Measurements from ENCODE around the gene CACNA2D2. TPM values are rescaled to one million over a fixed set of nuclear protein-coding genes. Genes with fewer than 3 reads are reported as not detected.
A peak's percentile ranks its signal among the peaks of the same experiment; 100 is the strongest.

The CACNA2D2 gene
- total RNA-seq, 1 experiment from 2014 or later = not detected

DNA sequence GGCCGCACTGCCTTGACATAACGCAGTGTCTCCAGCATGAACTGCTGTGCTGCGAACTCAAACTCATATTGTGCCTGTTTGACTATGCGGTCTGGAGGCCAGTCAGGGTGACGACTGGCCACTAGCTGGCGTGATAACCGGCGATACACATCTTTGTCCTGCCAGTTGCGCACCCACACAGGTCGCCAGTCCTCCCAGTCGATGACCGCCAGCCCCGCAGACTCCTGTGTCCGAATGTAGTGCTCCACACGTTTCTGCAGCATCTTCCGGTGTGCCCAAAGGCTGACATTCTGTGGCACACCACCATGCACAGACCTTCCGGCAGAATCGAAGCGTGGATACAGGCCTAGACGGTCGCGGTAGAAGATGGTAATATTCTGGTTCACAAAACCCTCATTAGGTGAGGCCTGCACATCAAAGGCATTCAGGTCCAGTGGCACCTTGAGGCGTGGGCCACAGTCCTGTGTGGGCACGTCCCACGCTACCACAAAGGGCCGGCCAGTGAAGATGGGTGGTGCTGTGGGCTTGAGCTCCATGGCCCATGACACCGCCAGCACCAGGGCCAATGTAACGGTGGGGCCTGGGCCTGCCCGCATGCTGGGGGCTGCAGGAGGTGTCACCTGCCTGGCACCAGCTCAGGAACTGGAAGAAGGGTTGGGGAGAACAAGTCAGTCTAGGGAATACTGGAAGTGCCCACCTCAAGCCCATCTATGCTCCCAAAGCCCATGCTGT lies 183.4 kb downstream of the CACNA2D2 start:
- peak overlapping the region; percentile 89 for H3K4me3 ChIP-seq (ENCODE audit: low read length)
- DNase-seq = no peak
- no peak overlapping the region for H2AFZ ChIP-seq (ENCODE audit: low read length)
- H3K36me3 ChIP-seq (ENCODE audit: insufficient read depth, low read length) = peaks cover 6% of the 10 kb centered on the region; the same call in 1 of the 2 replicates
- no peaks in the 10 kb centered on the region for H3K9me3 ChIP-seq (ENCODE audit: low read length)
- H3K27ac ChIP-seq (ENCODE audit: low read length) = 0 out of 2 replicates have a peak overlapping the region, but pooled peaks have one; percentile 15
- H3K9me2 ChIP-seq (replicated peaks; ENCODE audit: insufficient read depth, low read length) = no peaks in the 10 kb centered on the region
- H3K4me2 ChIP-seq (ENCODE audit: low read depth, low read length, poor library complexity, severe bottlenecking) = peak overlapping the region; percentile 92
- peak overlapping the region; percentile 91 for H3K9ac ChIP-seq (ENCODE audit: low read length)
- H3K27me3 ChIP-seq (ENCODE audit: low read length) = no peaks in the 10 kb centered on the region
- H3K79me2 ChIP-seq (ENCODE audit: low read length) = peaks cover 22% of the 10 kb centered on the region
- H3K4me1 ChIP-seq (ENCODE audit: low read length) = peaks cover 21% of the 10 kb centered on the region
- H4K20me1 ChIP-seq (ENCODE audit: insufficient read depth, low read depth, low read length) = no peaks in the 10 kb centered on the region; the same call in 1 of the 2 replicates

DNA sequence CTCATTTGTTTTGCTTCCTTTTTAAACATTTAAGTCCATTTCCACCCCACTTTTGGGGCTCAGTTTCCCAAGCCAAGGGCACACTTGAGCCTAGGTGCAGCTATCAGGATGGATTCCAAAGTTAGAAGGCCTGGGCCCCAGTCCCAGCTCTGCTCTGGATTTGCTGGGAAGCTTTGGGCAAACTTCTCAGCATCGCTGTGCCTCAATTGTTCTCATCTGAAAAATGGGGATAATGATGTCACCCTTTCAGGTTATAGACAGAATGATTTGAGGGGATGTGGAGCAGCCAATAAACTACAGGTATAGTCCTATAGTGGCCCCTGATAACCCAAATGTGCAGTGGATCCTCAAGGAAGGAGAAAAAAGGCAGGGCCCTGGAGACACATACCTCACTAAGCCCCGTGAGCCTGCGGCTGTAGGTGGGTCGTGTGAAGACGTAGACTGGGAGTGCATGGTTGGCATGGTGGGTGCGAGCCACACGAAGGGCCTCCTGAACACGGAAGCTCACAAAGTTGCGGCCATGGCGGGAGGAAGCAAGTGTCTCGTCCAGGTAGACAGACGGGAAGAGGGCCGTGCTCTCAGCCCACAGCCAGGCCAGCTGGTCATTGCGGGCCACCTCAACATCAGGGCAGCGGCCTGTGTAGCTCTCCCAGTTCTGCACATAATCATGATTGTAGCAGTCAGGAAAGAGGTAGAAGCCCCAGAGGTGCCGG lies 184.1 kb downstream of the CACNA2D2 start:
- Histone ChIP-seq H3K4me1 (ENCODE audit: low read length) (peaks cover 21% of the 10 kb centered on the region), H3K27me3 (ENCODE audit: low read length) (no peaks in the 10 kb centered on the region), H3K9ac (ENCODE audit: low read length) (no peak overlapping the region), H3K9me3 (ENCODE audit: low read length) (no peaks in the 10 kb centered on the region), H2AFZ (ENCODE audit: low read length) (no peak overlapping the region), H4K20me1 (ENCODE audit: insufficient read depth, low read depth, low read length) (no peaks in the 10 kb centered on the region; the same call in 1 of the 2 replicates), H3K4me2 (ENCODE audit: low read depth, low read length, poor library complexity, severe bottlenecking) (no peak overlapping the region), H3K9me2 (replicated peaks; ENCODE audit: insufficient read depth, low read length) (no peaks in the 10 kb centered on the region), H3K79me2 (ENCODE audit: low read length) (peaks cover 22% of the 10 kb centered on the region), H3K4me3 (ENCODE audit: low read length) (no peak overlapping the region; the same call in 1 of the 2 replicates), H3K36me3 (ENCODE audit: insufficient read depth, low read length) (peaks cover 6% of the 10 kb centered on the region; the same call in 1 of the 2 replicates), H3K27ac (ENCODE audit: low read length) (no peak overlapping the region)
- DNase-seq = no peak

DNA sequence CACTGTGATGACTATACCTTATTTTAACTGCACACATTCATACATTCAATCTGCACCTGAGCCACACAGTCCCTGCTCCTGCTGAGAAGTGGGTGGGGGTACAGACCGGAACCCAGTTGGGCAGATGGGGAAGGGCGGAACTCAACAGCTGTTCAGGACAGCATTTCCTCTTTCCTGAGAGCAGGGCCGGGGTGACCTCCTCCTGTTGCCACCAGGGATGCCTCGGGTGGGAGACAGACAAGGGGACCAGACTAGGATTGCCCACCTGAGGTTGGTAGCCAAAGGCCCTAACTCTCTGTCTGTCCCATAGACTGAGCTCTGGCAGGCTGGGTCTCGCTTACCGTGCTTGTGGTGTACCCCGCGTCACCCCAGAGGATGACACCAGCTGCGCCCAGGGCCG lies 184.8 kb downstream of the CACNA2D2 start:
- H3K36me3 ChIP-seq (ENCODE audit: insufficient read depth, low read length) = peaks cover 6% of the 10 kb centered on the region; the same call in 1 of the 2 replicates
- H3K27ac ChIP-seq (ENCODE audit: low read length) = no peak overlapping the region
- no peaks in the 10 kb centered on the region for H3K9me3 ChIP-seq (ENCODE audit: low read length)
- peaks cover 21% of the 10 kb centered on the region for H3K4me1 ChIP-seq (ENCODE audit: low read length)
- H3K4me2 ChIP-seq (ENCODE audit: low read depth, low read length, poor library complexity, severe bottlenecking) = no peak overlapping the region
- H3K9me2 ChIP-seq (replicated peaks; ENCODE audit: insufficient read depth, low read length) = no peaks in the 10 kb centered on the region
- no peak for DNase-seq
- no peaks in the 10 kb centered on the region for H3K27me3 ChIP-seq (ENCODE audit: low read length)
- H3K4me3 ChIP-seq (ENCODE audit: low read length) = no peak overlapping the region
- no peaks in the 10 kb centered on the region; the same call in 1 of the 2 replicates for H4K20me1 ChIP-seq (ENCODE audit: insufficient read depth, low read depth, low read length)
- peaks cover 22% of the 10 kb centered on the region for H3K79me2 ChIP-seq (ENCODE audit: low read length)
- no peak overlapping the region for H3K9ac ChIP-seq (ENCODE audit: low read length)
- no peak overlapping the region for H2AFZ ChIP-seq (ENCODE audit: low read length)

DNA sequence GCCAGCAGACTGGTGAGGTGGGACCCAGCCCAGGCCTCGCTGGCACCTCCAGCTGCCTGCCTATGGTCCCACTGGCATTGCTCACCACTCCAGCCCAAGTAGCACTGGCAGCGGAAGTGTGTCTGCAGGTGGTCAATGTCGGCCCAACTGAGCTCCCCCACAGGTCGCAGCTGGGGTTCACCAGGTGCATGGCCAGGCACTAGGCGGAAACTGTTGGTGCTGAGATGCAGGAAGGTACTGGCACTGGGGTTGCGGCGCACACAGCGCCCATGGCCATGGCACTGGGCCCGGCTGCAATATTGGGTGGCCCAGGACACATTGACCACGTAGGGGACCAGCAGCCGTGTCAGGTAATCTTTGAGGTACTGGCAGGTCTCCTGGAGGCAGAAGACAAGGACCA lies 185.3 kb downstream of the CACNA2D2 start:
- H2AFZ ChIP-seq (ENCODE audit: low read length) = no peak overlapping the region
- H3K4me1 ChIP-seq (ENCODE audit: low read length) = peaks cover 21% of the 10 kb centered on the region
- H3K9ac ChIP-seq (ENCODE audit: low read length) = no peak overlapping the region
- no peaks in the 10 kb centered on the region; the same call in 1 of the 2 replicates for H4K20me1 ChIP-seq (ENCODE audit: insufficient read depth, low read depth, low read length)
- H3K4me2 ChIP-seq (ENCODE audit: low read depth, low read length, poor library complexity, severe bottlenecking) = no peak overlapping the region
- no peaks in the 10 kb centered on the region for H3K9me3 ChIP-seq (ENCODE audit: low read length)
- H3K79me2 ChIP-seq (ENCODE audit: low read length) = peaks cover 22% of the 10 kb centered on the region
- no peaks in the 10 kb centered on the region for H3K9me2 ChIP-seq (replicated peaks; ENCODE audit: insufficient read depth, low read length)
- H3K27ac ChIP-seq (ENCODE audit: low read length) = no peak overlapping the region
- H3K4me3 ChIP-seq (ENCODE audit: low read length) = no peak overlapping the region
- DNase-seq = no peak
- H3K36me3 ChIP-seq (ENCODE audit: insufficient read depth, low read length) = peaks cover 6% of the 10 kb centered on the region; the same call in 1 of the 2 replicates
- H3K27me3 ChIP-seq (ENCODE audit: low read length) = no peaks in the 10 kb centered on the region

DNA sequence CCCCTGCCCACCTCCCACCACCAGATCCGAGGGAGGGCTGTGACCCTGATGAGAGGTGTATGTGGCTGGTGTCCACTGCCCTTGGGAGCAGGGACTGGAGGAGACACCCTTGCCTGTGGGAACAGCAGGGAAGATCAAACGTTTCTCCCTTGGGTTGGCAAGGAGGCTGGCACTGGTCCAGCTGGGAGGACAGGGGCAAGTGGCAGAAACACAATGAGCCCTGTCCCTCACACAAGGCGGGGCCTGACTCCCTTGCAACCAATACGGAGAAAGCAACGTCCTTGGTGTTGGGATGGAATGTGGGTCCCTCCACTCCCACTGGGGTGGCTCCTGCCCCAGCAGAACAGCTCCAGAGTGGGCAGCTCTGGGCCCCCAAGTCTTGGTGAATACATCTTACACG lies 186.1 kb downstream of the CACNA2D2 start:
- no peak overlapping the region for H2AFZ ChIP-seq (ENCODE audit: low read length)
- peaks cover 22% of the 10 kb centered on the region for H3K79me2 ChIP-seq (ENCODE audit: low read length)
- no peaks in the 10 kb centered on the region for H3K9me2 ChIP-seq (replicated peaks; ENCODE audit: insufficient read depth, low read length)
- no peaks in the 10 kb centered on the region for H3K27me3 ChIP-seq (ENCODE audit: low read length)
- no peak overlapping the region for H3K4me2 ChIP-seq (ENCODE audit: low read depth, low read length, poor library complexity, severe bottlenecking)
- H4K20me1 ChIP-seq (ENCODE audit: insufficient read depth, low read depth, low read length) = no peaks in the 10 kb centered on the region; the same call in 1 of the 2 replicates
- H3K27ac ChIP-seq (ENCODE audit: low read length) = no peak overlapping the region
- H3K36me3 ChIP-seq (ENCODE audit: insufficient read depth, low read length) = peaks cover 6% of the 10 kb centered on the region; the same call in 1 of the 2 replicates
- DNase-seq = no peak
- H3K9ac ChIP-seq (ENCODE audit: low read length) = no peak overlapping the region
- no peaks in the 10 kb centered on the region for H3K9me3 ChIP-seq (ENCODE audit: low read length)
- peaks cover 21% of the 10 kb centered on the region for H3K4me1 ChIP-seq (ENCODE audit: low read length)
- H3K4me3 ChIP-seq (ENCODE audit: low read length) = no peak overlapping the region

DNA sequence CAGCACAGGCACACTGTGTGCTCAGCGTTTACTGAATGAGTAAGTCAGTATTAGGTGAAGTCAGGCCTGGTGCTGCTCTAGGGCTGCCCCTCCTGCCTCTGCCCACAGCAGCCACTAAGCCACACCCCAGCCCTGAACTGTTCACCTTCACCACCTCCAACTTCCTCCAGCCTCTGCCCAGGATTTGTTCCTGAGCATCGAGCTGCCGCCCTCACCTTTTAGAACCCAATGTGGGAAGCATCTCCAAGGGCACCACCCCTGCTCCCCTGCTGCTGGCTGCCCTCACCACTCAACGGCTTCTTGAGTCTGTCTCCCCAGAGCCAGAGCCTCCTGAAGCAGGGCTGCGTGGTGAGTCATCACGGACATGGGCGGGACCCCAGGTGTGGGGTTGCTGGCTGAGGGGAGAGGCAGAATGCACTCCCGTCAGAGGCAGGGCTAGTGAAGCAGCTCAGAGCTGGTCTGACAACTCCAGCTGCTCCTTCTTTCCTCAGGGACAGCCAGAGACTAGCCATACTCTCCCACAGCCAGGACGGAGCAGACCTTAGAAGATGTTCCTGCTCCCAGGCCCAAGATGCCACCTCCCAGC lies 186.7 kb downstream of the CACNA2D2 start:
- no peak overlapping the region for H3K27ac ChIP-seq (ENCODE audit: low read length)
- no peaks in the 10 kb centered on the region; the same call in 1 of the 2 replicates for H4K20me1 ChIP-seq (ENCODE audit: insufficient read depth, low read depth, low read length)
- no peak overlapping the region for H3K9ac ChIP-seq (ENCODE audit: low read length)
- H3K79me2 ChIP-seq (ENCODE audit: low read length) = peaks cover 22% of the 10 kb centered on the region
- no peaks in the 10 kb centered on the region for H3K9me3 ChIP-seq (ENCODE audit: low read length)
- no peaks in the 10 kb centered on the region for H3K9me2 ChIP-seq (replicated peaks; ENCODE audit: insufficient read depth, low read length)
- H3K36me3 ChIP-seq (ENCODE audit: insufficient read depth, low read length) = peaks cover 6% of the 10 kb centered on the region; the same call in 1 of the 2 replicates
- no peaks in the 10 kb centered on the region for H3K27me3 ChIP-seq (ENCODE audit: low read length)
- H2AFZ ChIP-seq (ENCODE audit: low read length) = no peak overlapping the region
- no peak overlapping the region for H3K4me2 ChIP-seq (ENCODE audit: low read depth, low read length, poor library complexity, severe bottlenecking)
- no peak overlapping the region for H3K4me3 ChIP-seq (ENCODE audit: low read length)
- H3K4me1 ChIP-seq (ENCODE audit: low read length) = peaks cover 16% of the 10 kb centered on the region
- DNase-seq = peak; percentile 55

DNA sequence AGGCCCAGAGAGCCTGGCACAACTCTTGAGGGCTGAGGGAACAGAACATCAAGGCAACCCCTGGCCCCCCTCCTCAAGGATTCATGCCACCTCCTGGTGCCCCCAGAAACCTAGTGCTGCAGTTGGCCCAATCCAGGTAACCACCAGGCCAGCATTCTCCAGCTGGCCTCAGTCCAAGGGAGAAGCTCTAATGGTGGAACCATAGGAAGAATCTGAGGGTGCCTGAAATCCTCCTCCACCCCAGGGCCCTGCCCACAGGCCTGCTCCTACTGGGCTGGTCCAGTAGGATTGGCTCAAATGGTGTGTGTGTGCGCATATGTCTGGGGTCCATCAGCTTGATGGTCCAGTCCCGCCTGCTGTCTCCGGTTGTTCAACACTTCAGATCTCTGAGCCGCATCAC lies 188.6 kb downstream of the CACNA2D2 start:
- DNase-seq = no peak
- Histone ChIP-seq H3K9me2 (replicated peaks; ENCODE audit: insufficient read depth, low read length) (no peaks in the 10 kb centered on the region), H2AFZ (ENCODE audit: low read length) (no peak overlapping the region), H3K36me3 (ENCODE audit: insufficient read depth, low read length) (peaks cover 6% of the 10 kb centered on the region; the same call in 1 of the 2 replicates), H3K4me2 (ENCODE audit: low read depth, low read length, poor library complexity, severe bottlenecking) (no peak overlapping the region), H3K9me3 (ENCODE audit: low read length) (no peaks in the 10 kb centered on the region), H3K27ac (ENCODE audit: low read length) (no peak overlapping the region), H3K4me3 (ENCODE audit: low read length) (no peak overlapping the region), H3K79me2 (ENCODE audit: low read length) (peaks cover 11% of the 10 kb centered on the region), H4K20me1 (ENCODE audit: insufficient read depth, low read depth, low read length) (no peaks in the 10 kb centered on the region), H3K27me3 (ENCODE audit: low read length) (no peaks in the 10 kb centered on the region), H3K4me1 (ENCODE audit: low read length) (peaks cover 6% of the 10 kb centered on the region), H3K9ac (ENCODE audit: low read length) (no peak overlapping the region)

DNA sequence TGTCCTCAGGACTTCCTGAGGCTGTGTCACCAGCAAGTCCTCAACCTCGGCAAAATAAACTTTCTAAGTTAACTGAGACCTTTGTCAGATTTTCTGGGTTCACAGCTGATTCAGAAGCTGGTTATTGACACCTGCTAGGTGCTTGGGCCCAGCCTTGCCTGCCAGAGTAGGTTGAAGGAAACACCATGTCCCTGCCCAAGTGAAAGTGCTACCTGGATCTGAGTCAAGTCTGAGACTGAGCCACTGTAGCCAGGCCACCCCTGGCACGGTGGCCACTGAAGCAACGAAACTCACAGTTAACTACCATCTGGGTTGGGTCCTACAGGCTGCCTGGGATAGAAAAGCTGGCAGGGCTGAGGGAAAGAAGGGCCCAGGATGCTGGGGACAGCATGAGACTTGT lies 189.1 kb downstream of the CACNA2D2 start:
- Histone ChIP-seq H3K79me2 (ENCODE audit: low read length) (peaks cover 7% of the 10 kb centered on the region; the same call in 1 of the 2 replicates), H3K9ac (ENCODE audit: low read length) (peak overlapping the region; percentile 28; the same call in 1 of the 2 replicates), H3K4me1 (ENCODE audit: low read length) (peaks cover 6% of the 10 kb centered on the region), H3K4me3 (ENCODE audit: low read length) (no peak overlapping the region), H3K9me3 (ENCODE audit: low read length) (no peaks in the 10 kb centered on the region), H3K36me3 (ENCODE audit: insufficient read depth, low read length) (peaks cover 4% of the 10 kb centered on the region; the same call in 1 of the 2 replicates), H3K4me2 (ENCODE audit: low read depth, low read length, poor library complexity, severe bottlenecking) (no peak overlapping the region), H4K20me1 (ENCODE audit: insufficient read depth, low read depth, low read length) (no peaks in the 10 kb centered on the region), H3K27ac (ENCODE audit: low read length) (peak overlapping the region; percentile 43; the same call in 1 of the 2 replicates), H3K27me3 (ENCODE audit: low read length) (no peaks in the 10 kb centered on the region), H2AFZ (ENCODE audit: low read length) (no peak overlapping the region), H3K9me2 (replicated peaks; ENCODE audit: insufficient read depth, low read length) (no peaks in the 10 kb centered on the region)
- DNase-seq = no peak

Data from Karpas-422 (cell line).